PC-3 (cell line): ENCODE data around the gene EPC1.

ENCODE experiments used
- CTCF ChIP-seq: fragments of 300-600 bp; sonication (generic); conservative IDR thresholded peaks from 2 replicates; pipeline ENCODE4 v1.5.1; 2017; ENCODE audit warnings: antibody characterized with exemption, low read depth, mild to moderate bottlenecking, low read length
- EZH2 ChIP-seq: fragments of 300-600 bp; sonication (generic); IDR thresholded peaks from one replicate; pipeline ENCODE4 v1.6.1; 2017; ENCODE audit warnings: antibody characterized with exemption, mild to moderate bottlenecking, low read length; ENCODE audit not compliant: unreplicated experiment
- EZH2phosphoT487 ChIP-seq: fragments of 300-600 bp; sonication (generic); IDR thresholded peaks from 2 replicates; pipeline ENCODE4 v1.6.1; 2018; ENCODE audit warnings: mild to moderate bottlenecking, antibody characterized with exemption, low read length, borderline replicate concordance

- TF ChIP-seq CTCF (no peak), EZH2 (no peak), EZH2phosphoT487 (no peak)
These were observed 5.4 kb downstream of the EPC1 start for GRCh38 chr10:32341596-32341995.
